GM19035 (cell line): ENCODE results near the gene NADSYN1.

Experiments used
- ATAC-seq: cut with Tn5 transposase; IDR thresholded peaks from one replicate; pipeline ENCODE4 v1.9.1; 2021; ENCODE audit not compliant: unreplicated experiment

NADSYN1 gene

DNA sequence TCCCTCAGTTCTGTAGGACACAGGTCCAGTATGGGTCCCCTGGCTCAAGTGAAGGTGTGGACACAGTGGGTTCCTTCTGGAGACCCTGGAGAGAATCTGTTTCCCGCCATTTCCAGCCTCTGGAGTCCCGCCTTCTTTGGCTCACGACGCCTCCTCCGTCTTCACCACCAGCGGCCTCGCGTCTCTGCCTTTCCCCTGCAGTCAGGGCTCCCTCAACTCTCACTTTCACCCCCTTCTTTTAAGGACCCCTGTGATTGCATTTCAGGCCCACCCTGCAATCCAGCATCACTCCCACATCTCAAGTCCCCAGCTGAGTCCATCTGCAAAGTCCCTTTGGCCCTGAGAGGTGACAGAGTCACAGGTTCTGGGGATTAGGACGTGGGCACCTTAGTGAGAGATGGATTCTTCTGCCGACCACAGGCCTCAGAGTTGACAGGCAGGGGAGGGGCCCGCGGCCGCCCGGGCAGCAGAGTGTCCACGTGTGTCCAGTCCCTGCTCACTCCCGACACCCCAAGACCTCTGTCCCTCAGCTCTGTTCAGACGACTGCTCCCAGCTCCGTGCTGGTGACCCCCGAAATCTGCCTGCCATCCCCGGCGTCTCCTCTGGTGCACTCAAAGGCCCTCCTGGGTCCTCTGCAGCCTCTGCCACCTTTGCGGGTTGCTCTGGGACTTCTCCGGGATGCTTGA is 37.2 kb downstream of the NADSYN1 start:
- ATAC-seq: no peak

DNA sequence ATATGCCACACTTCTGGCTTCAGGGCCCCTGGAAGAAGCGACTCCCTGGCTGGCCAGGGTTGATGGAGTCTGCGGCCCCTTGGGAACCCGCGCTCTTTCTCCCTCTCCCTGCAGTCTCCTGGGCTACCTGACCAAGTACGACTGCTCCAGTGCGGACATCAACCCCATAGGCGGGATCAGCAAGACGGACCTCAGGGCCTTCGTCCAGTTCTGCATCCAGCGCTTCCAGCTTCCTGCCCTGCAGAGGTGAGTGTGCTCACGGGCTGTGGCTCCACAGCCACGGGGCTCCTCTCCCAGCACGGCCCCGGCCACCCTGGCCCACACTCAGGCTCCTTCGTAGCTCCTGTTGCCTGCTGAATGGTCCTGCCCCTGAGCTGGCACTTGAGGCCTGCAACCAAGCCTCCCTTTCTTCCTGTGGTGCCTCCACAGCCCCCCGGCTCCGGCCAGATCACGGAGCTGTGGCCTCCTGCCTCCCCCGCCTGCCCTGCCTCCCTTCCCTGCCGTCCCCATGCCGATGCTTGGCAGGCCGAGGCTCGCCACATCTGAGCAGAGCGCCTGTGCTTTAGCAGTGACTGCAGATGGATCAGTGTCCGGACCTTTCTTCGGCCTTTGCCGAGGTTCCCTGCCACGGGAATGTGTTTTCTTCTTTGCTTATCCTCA is 37.9 kb downstream of the NADSYN1 start:
- no peak for ATAC-seq

DNA sequence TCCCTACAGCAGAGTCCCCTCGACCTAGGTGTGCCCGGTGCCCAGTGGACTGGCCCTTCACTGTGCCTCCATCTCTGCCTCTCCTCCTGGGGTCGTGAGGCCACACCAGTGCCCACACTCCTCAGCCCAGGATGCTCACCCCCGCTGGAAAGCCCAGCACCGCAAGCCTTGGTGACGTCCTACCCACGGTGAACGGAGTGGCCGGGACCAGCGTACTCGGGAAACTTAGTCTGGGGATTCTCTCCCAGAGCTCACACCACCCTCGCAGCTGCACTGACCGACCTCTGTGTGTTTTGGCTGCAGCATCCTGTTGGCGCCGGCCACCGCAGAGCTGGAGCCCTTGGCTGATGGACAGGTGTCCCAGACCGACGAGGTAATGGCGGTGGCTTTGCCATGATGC is 38.5 kb downstream of the NADSYN1 start:
- ATAC-seq: no peak

DNA sequence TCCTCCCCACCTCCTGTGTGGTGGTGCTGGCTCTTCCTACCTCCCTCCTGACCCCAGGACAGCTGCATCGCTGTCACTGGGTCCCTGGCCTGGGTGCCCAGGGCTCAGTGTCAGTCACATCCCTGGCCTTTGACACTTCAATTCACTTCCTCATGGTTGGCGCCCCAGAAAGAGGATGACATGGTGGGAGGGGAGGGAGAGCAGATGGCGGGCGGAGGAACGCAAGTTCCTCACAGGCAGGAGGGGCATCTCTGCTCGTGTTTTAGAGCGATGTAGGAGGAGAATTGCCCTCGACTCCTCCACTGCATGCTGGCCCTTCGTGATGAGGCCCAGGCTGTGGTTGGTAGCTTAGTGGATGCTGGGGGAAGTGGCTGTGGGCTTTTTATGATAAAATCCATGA is 38.9 kb downstream of the NADSYN1 start:
- ATAC-seq: no peak

DNA sequence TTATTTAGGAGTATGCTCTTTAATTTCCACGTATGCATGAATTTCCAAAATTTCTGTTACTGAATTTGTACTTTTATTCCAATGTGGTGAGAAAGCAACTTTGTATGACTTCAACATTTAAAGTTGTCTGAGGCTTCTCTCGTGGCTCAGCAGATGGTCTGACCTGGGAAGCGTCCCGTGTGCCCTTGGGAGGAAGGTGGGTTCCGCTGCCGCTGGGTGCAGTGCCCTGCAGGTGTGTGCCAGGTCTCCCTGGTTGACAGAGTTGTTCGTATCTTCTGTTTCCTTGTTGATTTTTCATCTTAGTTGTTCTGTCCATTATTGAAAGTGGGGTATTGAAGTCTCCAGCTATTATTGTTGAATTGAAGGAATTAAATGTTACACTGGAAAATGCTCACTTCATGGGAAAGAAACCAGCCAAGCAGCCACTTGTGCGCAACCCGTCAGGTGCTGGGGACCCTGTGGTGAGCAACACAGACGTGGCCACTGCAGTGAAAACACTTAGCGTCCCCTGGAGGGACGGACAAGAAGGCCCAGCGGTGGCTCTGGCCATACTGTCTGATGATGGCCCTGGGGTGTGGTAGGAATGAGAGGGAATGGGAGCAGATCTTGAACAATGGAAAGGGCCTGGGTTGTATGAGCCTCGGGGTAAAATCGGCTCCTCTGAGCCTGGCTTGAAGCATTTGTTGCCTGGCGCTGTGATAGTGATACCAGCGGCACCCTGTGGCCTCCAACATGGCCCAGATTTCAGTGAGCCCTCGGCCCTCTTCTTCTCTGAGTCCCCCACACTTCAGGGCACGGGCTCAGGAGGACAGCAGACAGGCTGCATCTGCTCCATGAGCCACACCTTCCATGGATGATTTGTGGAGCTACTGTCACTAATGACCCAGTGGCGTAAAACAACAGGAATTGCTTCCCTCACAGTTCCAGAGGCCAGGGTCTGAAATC is 42.6 kb downstream of the NADSYN1 start:
- ATAC-seq: no peak

DNA sequence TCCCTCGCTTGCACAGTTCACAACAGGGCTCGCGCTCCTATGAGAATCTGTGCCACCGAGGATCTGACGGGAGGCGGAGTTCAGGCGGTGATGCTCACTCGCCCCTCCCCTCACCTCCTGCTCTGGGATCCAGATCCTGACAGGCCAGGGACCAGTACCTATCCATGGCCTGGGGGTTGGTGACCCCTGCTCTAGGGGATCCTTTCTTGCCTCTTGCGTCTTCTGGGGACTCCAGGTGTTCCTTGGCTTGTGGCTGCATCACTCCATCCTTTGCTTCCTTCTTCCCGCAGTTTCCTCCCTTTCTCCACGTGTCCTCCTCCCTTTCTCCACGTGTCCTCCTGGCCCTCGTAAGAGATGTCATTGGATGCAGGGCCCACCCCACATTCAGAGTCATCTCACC is 43.4 kb downstream of the NADSYN1 start:
- ATAC-seq: no peak

DNA sequence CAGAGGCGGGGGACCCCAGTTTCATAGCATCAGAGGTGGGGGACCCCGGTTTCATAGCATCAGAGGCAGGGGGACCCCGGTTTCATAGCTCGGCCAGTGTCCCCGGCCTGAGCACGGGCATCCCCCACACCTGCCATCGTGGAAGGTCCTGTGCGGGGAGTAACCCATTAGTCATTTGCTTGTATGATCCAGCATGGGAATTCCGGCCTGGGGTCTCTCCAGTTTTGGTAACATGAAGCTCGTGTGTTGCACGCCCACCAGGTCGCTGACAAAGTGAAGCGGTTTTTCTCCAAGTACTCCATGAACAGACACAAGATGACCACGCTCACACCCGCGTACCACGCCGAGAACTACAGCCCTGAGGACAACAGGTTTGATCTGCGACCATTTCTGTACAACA is 45.1 kb downstream of the NADSYN1 start:
- ATAC-seq: no peak

DNA sequence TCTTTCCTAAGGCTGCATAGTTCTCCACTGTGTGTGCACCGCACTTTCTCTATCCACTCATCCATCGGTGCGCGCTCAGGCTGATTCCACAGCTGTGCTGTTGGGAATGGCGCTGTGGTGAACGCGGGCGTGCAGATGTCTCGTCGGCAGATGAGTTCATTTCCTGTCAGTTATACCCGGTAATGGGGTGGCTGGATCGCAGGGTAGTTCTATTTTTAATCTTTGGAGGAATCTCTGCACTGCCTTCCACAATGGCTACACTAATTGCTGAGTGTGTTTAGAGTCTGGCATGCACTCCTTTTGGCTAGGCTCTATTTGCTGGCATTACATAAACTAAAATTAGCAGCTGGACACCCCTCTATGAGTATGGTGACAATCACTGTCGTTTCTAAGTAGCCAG is 46.1 kb downstream of the NADSYN1 start:
- ATAC-seq: no peak

DNA sequence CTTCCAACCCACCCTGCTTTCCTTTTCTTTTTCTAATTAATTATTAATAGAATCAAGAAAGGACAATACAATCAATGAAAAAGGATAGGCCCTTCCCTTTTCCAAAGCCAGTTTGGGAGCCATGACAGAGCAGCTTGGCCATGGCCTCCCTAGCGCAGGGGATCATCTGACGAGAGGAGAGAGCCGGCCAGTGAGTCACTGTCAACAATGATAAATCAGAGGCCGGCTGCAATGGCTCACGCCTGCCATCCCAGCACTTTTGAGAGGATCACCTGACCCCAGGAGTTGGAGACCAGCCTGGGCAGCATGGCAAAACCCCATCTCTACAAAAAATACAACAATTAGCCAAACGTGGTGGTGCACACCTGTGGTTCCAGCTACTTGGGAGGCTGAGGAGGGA is 46.5 kb downstream of the NADSYN1 start:
- ATAC-seq: no peak

DNA sequence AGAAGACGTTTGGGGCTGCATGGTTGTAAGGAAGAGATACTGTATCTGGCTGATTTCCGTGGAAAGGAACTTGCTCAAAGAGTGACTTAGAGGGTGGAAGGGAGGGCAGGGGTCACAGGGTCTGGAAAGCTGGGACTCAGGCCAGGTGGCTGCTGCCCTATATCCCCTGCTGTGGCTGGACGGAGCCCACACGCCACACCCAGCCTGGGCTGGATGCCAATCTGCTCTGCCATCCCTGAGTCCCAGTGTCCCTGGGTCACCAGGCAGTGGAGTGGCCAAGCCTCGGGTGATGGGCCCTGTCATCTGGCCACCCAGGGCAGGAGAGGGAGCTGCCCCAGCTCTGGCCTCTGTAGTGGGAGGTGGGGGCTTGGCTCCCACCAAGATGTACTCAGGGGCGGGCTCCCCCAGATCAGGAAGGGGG is 47.6 kb downstream of the NADSYN1 start:
- ATAC-seq: no peak

DNA sequence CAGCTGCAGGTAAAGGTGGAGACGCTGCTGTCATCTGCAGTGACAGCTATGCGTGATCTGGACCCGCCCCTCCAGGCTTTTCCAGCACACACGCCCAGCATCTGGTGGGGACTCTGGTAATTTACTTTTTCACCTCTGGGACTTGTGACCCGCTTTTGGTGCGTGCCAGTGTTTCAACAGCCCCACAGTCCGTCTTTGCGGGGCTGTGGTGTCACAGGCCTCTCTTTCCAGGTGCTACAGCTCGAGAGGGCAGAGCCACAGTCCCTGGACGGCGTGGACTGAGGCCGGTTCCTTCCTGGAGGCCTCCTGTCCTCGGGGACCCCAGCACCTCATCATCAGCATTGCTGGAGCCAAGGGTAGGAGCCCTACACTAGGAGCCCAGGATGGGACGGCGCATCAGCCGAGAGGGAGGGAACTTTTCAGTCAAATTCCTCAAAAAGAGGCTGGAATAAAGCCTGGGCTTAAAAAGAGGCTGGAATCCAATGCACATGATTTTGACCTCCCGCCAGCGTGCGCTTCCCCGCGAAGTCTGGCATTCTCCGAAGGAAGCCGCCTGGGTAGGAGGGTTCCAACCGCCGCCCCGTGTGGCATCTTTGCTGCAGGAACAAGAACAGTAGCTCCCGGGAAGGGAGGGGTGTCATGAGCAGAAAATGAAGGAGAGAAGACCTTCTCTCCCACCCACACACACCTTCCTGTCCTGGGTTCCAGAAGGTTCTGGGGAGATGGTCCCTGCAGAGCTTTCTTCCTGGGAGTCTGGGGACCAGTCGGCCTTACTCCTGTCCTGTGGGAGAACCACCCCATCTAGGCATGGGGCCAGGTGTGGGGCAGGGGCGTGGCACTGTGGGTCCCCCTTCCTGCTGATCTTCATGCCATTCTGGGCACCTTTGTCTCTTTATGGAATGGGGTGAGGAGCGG is 48.3 kb downstream of the NADSYN1 start:
- no peak for ATAC-seq

DNA sequence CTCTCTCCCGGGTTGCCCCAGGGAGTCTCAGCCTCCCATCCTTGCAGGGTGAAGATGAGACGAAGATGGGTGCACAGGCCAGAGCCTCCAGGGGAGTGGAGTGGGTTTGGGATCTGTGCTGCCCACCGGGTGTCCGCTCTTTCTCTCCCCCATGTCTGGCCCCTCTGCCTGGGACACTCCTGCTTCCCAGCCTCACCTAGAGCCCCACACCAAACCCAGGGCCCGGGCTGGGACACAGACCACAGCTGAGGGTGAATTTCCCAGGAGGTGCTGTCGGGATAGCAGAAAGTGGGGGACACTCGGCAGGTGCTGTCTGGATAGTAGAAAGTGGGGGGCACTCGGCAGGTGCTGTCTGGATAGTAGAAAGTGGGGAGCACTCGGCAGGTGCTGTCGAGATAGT is 49.0 kb downstream of the NADSYN1 start:
- ATAC-seq: no peak

DNA sequence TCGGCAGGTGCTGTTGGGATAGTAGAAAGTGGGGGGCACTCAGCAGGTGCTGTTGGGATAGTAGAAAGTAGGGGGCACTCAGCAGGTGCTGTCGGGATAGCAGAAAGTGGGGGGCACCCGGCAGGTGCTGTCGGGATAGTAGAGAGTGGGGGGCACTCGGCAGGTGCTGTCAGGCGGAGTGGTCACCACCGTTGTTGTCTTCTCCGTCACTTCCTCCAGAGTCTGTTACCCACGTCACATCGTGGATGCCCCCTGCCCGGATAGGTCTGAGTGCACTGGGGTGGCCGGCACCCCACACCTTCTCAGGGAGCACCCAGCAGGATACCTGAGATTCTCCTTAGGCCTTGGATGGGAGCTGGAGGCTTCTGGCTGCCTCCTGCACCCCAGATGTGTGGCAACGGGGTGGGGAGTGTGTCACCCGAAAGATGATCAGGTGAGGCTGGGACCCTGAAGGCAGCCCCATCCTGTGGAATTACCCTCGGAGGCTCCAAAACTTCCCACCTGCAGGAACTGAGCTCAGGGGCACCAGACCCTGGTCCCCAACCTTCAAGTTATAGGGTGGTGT is 50.0 kb downstream of the NADSYN1 start:
- no peak for ATAC-seq

DNA sequence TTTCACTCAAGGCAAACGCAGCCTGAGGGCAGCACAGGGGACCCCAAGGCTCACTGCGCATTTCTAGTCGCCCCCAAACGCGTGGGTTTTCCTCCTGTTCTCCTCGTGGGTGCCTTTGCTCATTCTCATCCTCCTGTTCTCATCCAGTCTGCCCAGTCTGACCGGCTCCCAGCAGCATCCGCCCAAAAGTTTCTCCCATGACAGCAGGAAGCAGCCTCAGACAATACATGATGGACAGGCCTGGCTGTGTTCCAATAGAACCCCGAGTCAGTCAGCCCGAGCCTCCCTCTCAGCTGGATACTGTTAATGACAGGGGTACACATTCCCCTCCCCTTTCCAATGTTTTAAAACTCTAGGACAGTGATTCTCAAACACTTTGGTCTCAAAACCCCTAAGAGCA is 51.5 kb downstream of the NADSYN1 start:
- no peak for ATAC-seq

DNA sequence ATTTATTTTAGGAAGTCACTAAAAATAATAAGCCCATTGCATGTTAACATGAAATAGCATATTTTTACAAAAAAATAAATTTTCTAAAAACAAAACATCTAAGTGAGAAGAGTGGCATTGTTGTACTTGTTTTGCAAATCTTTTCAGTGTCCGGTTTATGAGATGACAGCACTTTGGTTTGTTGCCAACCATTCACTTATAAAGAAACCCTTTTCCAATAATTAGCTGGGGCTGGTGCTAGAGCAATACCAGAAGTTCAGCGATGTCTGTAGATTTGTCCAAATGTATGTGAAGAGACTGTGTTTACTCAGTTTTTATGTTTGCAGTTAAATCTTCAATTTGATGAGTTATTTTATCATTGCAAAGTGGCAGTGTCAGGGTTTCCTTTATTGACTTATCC is 52.0 kb downstream of the NADSYN1 start:
- no peak for ATAC-seq

DNA sequence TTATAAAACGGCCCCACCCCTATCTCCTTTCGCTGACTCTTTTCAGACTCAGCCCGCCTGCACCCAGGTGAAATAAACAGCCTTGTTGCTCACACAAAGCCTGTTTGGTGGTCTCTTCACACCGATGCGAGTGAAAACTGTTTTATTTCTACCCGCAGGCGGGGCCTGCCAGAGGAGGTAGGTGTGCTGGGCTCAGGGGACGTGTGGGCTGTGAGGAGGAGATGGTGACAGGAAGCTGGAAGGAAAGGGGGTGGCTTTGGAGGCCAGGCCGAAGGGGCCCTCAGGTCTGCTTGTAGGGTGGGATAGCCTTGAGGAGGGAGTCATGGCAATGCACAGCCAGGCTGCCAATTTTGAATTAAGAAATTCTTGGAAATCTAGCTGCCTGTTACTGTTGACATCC is 52.8 kb downstream of the NADSYN1 start:
- no peak for ATAC-seq

DNA sequence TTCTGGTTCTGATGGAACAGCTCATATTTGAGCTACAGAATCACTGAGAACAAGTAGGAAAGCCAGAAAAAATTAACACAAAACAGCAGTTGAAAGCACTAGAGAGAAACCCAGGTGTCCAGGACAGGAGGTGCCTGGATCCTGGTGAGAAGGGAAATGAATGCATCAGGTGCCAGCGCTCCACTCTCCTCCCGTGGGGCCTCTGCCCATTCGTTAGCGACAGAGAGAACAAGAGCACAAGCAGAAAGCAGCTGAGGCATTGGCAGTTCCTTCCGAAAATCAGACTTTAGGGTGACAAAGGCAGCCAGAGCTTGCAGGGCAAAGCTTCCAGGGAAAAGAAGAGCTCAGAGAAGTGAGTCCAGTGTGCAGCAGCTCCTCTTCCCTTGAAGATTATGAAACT is 54.1 kb downstream of the NADSYN1 start:
- ATAC-seq: no peak

DNA sequence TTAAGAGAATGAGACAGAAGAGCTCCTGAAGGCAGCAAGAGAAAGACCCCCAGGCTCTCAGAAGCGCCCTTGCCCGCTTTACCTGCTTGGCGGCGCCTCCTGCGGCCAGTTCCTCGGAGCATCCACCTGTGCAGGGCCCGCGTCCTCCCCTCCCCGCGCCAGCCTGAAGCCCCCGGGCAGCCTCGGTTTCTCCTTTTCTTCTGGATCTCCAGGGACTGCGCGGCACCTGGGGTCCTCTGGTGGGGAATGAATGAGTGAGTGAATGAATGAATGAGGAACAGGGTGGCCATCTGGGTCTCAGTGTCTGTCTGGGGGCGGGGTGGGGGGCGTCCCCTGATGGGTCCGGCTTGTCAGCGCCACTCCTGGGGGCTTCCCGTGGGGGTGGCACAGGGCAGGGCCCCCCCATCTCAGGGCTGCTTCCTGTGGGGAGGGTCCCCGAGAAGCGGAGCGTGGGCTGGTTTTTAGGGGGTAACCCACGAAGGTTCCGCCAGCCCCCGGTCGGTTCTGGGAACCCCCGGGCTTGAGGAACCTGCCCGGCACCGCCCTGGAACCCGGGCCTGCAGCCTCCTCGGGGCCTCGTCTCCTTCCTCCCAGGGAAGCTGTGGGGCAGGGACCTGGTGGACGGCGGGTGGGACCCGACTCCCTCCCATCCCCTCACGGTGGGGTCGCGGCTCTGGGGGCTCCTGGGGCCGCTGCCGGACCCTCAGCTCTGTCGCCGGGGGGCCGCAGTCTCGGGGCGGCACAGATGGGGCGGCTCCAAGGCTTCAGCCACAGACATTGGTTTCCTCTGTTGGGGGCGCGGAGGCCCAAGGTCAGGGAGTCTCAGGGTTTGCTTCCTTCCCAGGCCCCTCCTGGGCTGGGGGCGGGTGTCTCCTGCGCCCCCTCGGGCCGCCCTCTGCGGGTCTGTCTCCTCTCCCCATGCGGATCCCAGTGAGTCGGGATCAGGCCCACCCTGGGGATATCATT is 65.8 kb downstream of the NADSYN1 start:
- no peak for ATAC-seq

DNA sequence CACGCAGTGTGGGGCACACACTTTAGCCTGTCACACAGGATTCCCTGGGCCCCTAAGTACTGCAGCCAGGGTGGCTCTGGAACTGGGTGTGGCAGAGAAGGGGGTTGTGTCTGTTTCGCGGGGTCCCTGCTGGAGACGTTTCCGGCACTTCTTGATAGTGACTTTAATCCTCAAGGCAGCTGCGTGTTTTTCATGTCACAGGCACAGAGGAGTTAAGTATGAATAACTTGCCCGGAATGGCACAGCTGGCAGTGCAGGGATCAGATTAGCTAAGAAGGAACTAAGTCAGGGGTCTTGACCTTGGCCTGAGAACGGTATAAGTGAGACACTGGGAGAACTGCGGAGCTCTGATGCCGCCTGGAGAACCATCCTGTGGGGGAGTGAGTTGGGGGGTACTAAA is 66.5 kb downstream of the NADSYN1 start:
- ATAC-seq: no peak
